ENCODE results near the gene ZMAT5.

The ZMAT5 gene

GRCh38 chr22:29710922-29711593, 55.7 kb downstream of the ZMAT5 start:
- no peak for TF ChIP-seq CTCF (IDR thresholded peaks at IDR 0.05; ENCODE audit: borderline replicate concordance, insufficient read depth, low read depth, low read length)
- H3K4me3 ChIP-seq (ENCODE audit: low read depth, low read length), result no peak overlapping the region

GRCh38 chr22:29710193-29710592, 56.6 kb downstream of the ZMAT5 start:
- no peak for TF ChIP-seq CTCF (IDR thresholded peaks at IDR 0.05; ENCODE audit: borderline replicate concordance, insufficient read depth, low read depth, low read length)
- H3K4me3 ChIP-seq (ENCODE audit: low read depth, low read length), result no peak overlapping the region

- H3K4me3 ChIP-seq (ENCODE audit: low read depth, low read length), result no peak overlapping the region
- no peak for TF ChIP-seq CTCF (IDR thresholded peaks at IDR 0.05; ENCODE audit: borderline replicate concordance, insufficient read depth, low read depth, low read length)
Observed at GRCh38 chr22:29707471-29707870, 59.3 kb downstream of the ZMAT5 start.

- TF ChIP-seq CTCF (IDR thresholded peaks at IDR 0.05; ENCODE audit: borderline replicate concordance, insufficient read depth, low read depth, low read length), result no peak
- no peak overlapping the region for H3K4me3 ChIP-seq (ENCODE audit: low read depth, low read length)
Observed at GRCh38 chr22:29707010-29707409, 59.8 kb downstream of the ZMAT5 start.

GRCh38 chr22:29706486-29706885, 60.3 kb downstream of the ZMAT5 start:
- no peak for TF ChIP-seq CTCF (IDR thresholded peaks at IDR 0.05; ENCODE audit: borderline replicate concordance, insufficient read depth, low read depth, low read length)
- H3K4me3 ChIP-seq (ENCODE audit: low read depth, low read length), result no peak overlapping the region

- no peak for TF ChIP-seq CTCF (IDR thresholded peaks at IDR 0.05; ENCODE audit: borderline replicate concordance, insufficient read depth, low read depth, low read length)
- no peak overlapping the region for H3K4me3 ChIP-seq (ENCODE audit: low read depth, low read length)
Observed at GRCh38 chr22:29705651-29706050, 61.2 kb downstream of the ZMAT5 start.

GRCh38 chr22:29704528-29705285, 62.1 kb downstream of the ZMAT5 start:
- H3K4me3 ChIP-seq (ENCODE audit: low read depth, low read length), result no peak overlapping the region
- no peak for TF ChIP-seq CTCF (IDR thresholded peaks at IDR 0.05; ENCODE audit: borderline replicate concordance, insufficient read depth, low read depth, low read length)
